K562 (cell line): ENCODE measurements around the gene JUND. TPM values are rescaled to one million over a fixed set of nuclear protein-coding genes. Genes with fewer than 3 reads are reported as not detected.

Experiments
- DNMT1 ChIP-seq: fragments of 450-650 bp; IDR thresholded peaks from 2 replicates; pipeline ENCODE4 v1.6.1; 2016; ENCODE audit warnings: antibody characterized with exemption, mild to moderate bottlenecking
- MAFG ChIP-seq: fragments of 450-650 bp; conservative IDR thresholded peaks from 2 replicates; pipeline ENCODE4 v1.6.1; 2016; ENCODE audit warnings: missing genetic modification characterization, missing compliant biosample characterization
- NFE2L1 ChIP-seq: fragments of 450-650 bp; IDR thresholded peaks from 2 replicates; pipeline ENCODE4 v1.6.1; 2016; ENCODE audit warnings: missing genetic modification characterization, low read depth, mild to moderate bottlenecking, missing compliant biosample characterization, moderate library complexity, borderline replicate concordance
- RAD21 ChIP-seq, 2 experiments: fragments of 250-450 bp in 1 of 2; fragments of 450-650 bp in 1 of 2; sonication (Bioruptor Pico) in 1 of 2; formaldehyde crosslinking in 1 of 2; IDR thresholded peaks in 1 of 2; conservative IDR thresholded peaks in 1 of 2; 2 replicates each; pipeline versions ENCODE4 v1.4.0 to v1.8.0; 2020 to 2022; ENCODE audit warnings: mild to moderate bottlenecking in 2 of 2, moderate library complexity in 1 of 2
- SMAD3 ChIP-seq: fragments of 450-650 bp; formaldehyde crosslinking; conservative IDR thresholded peaks from 2 replicates; pipeline ENCODE4 v1.4.0; 2020; ENCODE audit warnings: mild to moderate bottlenecking
- ZFX ChIP-seq: sonication (generic); formaldehyde crosslinking; IDR thresholded peaks from 2 replicates; pipeline ENCODE4 v1.8.0; 2022; ENCODE audit warnings: mild to moderate bottlenecking, missing genetic modification reagents, moderate library complexity
- ZNF696 ChIP-seq: fragments of 250-450 bp; sonication (Bioruptor Pico); conservative IDR thresholded peaks from 2 replicates; pipeline ENCODE4 v1.4.0; 2020; ENCODE audit warnings: mild to moderate bottlenecking, moderate library complexity
- polyA plus RNA-seq, 8 experiments: library from polyadenylated mRNA; depleted of rRNA in 4 of 8; stranded (reverse) in 5 of 8; unstranded in 3 of 8; fragments of >200 nt; fragmentation: Nextera tagmentation in 2 of 8; fragmentation: Illumina TruSeq in 1 of 8; extraction: Ambion mirVana in 2 of 8; extraction: Trizol in 1 of 8; gene quantifications; 2 replicates each; pipeline versions ENCODE4 v1.2.1 to v1.2.3, GENCODE V29; 2011 to 2014; ENCODE audit warnings: inconsistent platforms in 1 of 8, missing spikeins in 1 of 8
- total RNA-seq, 7 experiments: library from RNA; depleted of rRNA in 6 of 7; stranded (reverse); fragments of >200 nt in 6 of 7; fragmentation: Illumina TruSeq in 2 of 7; extraction: Trizol in 2 of 7; gene quantifications; 2 replicates each; pipeline versions ENCODE4 v1.2.1 to v1.2.3, GENCODE V29; 2011 to 2021; ENCODE audit warnings: low replicate concordance in 1 of 7
- TF ChIP-seq, protein P1 (sequence below): sonication (generic); formaldehyde crosslinking; IDR thresholded peaks from 2 replicates; pipeline ENCODE4 v1.8.1; 2023; ENCODE audit warnings: mild to moderate bottlenecking, missing genetic modification reagents

Gene JUND
- total and polyA plus RNA-seq, 9 of the 15 experiments (the other 6 are each of a cell fraction or from before 2014, with no cell fraction given): 6.4 to 286 (median 42.3) TPM

DNA sequence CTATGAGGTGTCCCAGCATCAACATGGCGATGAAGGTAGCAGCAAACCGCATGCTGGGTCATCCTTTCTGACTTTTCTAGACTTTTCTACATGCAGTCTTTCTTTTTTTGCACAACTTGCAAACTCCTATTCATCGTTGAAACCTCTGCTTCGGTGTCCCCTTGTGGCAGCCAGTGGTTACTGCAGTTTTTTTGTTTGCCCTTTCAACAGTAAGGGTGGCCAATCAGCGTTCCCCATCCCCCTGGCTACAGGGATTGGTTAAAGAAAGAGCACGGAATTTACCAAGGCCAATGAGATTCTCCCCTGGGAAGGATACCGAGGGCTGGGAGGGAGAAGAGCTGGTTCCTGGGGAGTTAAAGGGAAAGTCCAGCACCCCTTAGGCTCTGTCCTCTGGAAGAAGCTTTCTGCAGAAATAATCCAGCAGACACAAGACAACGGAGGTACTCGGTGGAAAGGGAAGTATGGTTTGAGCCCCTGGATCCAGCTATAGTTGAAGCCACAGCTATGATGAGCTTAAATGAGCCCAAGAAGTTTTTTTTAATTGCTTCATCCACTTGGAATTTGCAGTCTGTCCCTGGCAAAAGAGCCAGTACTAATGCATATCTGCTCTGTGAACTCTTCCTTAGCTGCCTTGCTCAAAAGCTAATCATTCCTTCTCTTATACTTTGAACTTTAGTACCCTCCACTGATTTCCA, 47.1 kb upstream of the JUND start (continued):
- TF ChIP-seq RAD21 (CRISPR knock-in tag; conservative IDR thresholded peaks at IDR 0.05 in 1 of 2, IDR thresholded peaks at IDR 0.05 in 1 of 2): peak; percentile 85 to 87
- no peak for TF ChIP-seq NFE2L1 (tag)
- no peak for TF ChIP-seq SMAD3 (CRISPR knock-in tag)
- TF ChIP-seq, protein P1, sequence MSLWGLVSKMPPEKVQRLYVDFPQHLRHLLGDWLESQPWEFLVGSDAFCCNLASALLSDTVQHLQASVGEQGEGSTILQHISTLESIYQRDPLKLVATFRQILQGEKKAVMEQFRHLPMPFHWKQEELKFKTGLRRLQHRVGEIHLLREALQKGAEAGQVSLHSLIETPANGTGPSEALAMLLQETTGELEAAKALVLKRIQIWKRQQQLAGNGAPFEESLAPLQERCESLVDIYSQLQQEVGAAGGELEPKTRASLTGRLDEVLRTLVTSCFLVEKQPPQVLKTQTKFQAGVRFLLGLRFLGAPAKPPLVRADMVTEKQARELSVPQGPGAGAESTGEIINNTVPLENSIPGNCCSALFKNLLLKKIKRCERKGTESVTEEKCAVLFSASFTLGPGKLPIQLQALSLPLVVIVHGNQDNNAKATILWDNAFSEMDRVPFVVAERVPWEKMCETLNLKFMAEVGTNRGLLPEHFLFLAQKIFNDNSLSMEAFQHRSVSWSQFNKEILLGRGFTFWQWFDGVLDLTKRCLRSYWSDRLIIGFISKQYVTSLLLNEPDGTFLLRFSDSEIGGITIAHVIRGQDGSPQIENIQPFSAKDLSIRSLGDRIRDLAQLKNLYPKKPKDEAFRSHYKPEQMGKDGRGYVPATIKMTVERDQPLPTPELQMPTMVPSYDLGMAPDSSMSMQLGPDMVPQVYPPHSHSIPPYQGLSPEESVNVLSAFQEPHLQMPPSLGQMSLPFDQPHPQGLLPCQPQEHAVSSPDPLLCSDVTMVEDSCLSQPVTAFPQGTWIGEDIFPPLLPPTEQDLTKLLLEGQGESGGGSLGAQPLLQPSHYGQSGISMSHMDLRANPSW (CRISPR knock-in tag): no peak
- no peak for TF ChIP-seq ZFX (CRISPR knock-in tag)
- TF ChIP-seq MAFG (tag): peak; percentile 63
- TF ChIP-seq DNMT1: 0 out of 2 replicates have a peak, but pooled peaks have one; percentile 41
- TF ChIP-seq ZNF696 (CRISPR knock-in tag): no peak
- TF ChIP-seq, all 486 proteins: peak for 68
